IgD-negative memory B cell (primary cell): ENCODE results near the gene UBN1. TPM values are rescaled to one million over a fixed set of nuclear protein-coding genes. Genes with fewer than 3 reads are reported as not detected.

Source experiments
- H3K27ac Mint-ChIP-seq, 3 donors: one replicate each; pipeline ENCODE4 v1.8.0; 2020 to 2022; ENCODE audit warnings: mild to moderate bottlenecking in 3 of 3, mixed read lengths in 3 of 3, moderate library complexity in 1 of 3
- H3K27me3 Mint-ChIP-seq: one replicate; pipeline ENCODE4 v1.8.0; 2021; ENCODE audit warnings: mixed read lengths
- H3K36me3 Mint-ChIP-seq: one replicate; pipeline ENCODE4 v1.8.0; 2020; ENCODE audit warnings: mild to moderate bottlenecking, mixed read lengths
- H3K4me1 Mint-ChIP-seq, 3 donors: one replicate each; pipeline ENCODE4 v1.8.0; 2020 to 2022; ENCODE audit warnings: mixed read lengths in 3 of 3, mild to moderate bottlenecking in 1 of 3
- H3K4me3 Mint-ChIP-seq, 4 donors: one replicate each; pipeline ENCODE4 v1.8.0; 2020 to 2022; ENCODE audit warnings: mild to moderate bottlenecking in 4 of 4, mixed read lengths in 4 of 4, moderate library complexity in 3 of 4
- H3K9me3 Mint-ChIP-seq, 3 donors: one replicate each; pipeline ENCODE4 v1.8.0; 2020 to 2021; ENCODE audit warnings: mixed read lengths in 3 of 3, mild to moderate bottlenecking in 1 of 3
- polyA plus RNA-seq: library from polyadenylated mRNA; unstranded; fragments of 300-500 nt; fragmentation: Illumina TruSeq; gene quantifications from one replicate; pipeline ENCODE4 v1.2.3, GENCODE V29; 2021

Gene UBN1
- polyA plus RNA-seq, 1 donor from 2014 or later: 15.9 TPM

GRCh38 chr16:4913130-4913773 is 66.0 kb downstream of the UBN1 start:
- peaks cover 2% of the 10 kb centered on the region for H3K27me3 Mint-ChIP-seq
- H3K27ac Mint-ChIP-seq: peak overlapping the region in 1 of 3 donors; percentile 43
- peaks cover 0 to 2% (median 0%) of the 10 kb centered on the region in 3 donors for H3K9me3 Mint-ChIP-seq
- H3K36me3 Mint-ChIP-seq: peaks cover 2% of the 10 kb centered on the region
- H3K4me1 Mint-ChIP-seq: no peaks in the 10 kb centered on the region
- H3K4me3 Mint-ChIP-seq: no peak overlapping the region

GRCh38 chr16:4913774-4914525 is 66.7 kb downstream of the UBN1 start:
- peaks cover 0 to 2% (median 0%) of the 10 kb centered on the region in 3 donors for H3K9me3 Mint-ChIP-seq
- peaks cover 2% of the 10 kb centered on the region for H3K36me3 Mint-ChIP-seq
- no peak overlapping the region for H3K27ac Mint-ChIP-seq
- no peak overlapping the region for H3K4me3 Mint-ChIP-seq
- no peaks in the 10 kb centered on the region for H3K4me1 Mint-ChIP-seq
- peaks cover 3% of the 10 kb centered on the region for H3K27me3 Mint-ChIP-seq

DNA sequence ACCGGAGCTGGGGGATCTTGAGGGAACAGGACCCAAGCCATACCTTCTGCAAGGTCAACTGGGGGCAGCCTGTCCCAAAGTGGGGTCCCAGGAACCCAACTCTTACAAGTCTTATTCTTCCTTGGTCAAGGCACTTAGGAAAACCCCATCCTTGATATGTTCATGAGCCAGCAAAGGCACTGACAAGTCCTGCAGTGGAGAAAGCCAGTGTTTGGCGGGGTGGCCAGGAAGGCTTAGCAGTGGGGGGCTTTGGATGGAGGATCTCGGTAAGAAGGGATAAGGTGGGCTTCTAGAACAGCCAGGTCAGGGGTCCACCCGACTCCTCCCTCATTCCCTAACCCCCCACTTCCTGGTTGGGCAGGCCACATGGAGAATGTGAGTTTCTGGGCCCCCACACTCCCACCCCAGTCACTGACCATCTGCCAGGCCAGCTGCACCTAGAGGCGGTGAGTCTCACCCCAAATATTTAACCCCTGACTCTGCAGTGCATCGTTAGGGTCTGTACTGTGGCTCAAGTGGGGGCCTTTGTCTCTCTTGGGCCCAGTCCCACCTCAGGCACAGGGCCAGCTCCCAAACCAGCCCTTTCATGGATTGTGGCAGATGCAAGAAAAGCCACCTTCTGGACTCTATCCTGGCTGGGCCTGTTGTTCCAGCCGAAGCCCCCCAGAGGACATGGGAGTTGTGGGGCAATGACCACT is 67.4 kb downstream of the UBN1 start:
- no peak overlapping the region for H3K27ac Mint-ChIP-seq
- H3K9me3 Mint-ChIP-seq: peaks cover 0 to 2% (median 0%) of the 10 kb centered on the region in 3 donors
- H3K27me3 Mint-ChIP-seq: peaks cover 3% of the 10 kb centered on the region
- peaks cover 2% of the 10 kb centered on the region for H3K36me3 Mint-ChIP-seq
- no peaks in the 10 kb centered on the region for H3K4me1 Mint-ChIP-seq
- no peak overlapping the region for H3K4me3 Mint-ChIP-seq

DNA sequence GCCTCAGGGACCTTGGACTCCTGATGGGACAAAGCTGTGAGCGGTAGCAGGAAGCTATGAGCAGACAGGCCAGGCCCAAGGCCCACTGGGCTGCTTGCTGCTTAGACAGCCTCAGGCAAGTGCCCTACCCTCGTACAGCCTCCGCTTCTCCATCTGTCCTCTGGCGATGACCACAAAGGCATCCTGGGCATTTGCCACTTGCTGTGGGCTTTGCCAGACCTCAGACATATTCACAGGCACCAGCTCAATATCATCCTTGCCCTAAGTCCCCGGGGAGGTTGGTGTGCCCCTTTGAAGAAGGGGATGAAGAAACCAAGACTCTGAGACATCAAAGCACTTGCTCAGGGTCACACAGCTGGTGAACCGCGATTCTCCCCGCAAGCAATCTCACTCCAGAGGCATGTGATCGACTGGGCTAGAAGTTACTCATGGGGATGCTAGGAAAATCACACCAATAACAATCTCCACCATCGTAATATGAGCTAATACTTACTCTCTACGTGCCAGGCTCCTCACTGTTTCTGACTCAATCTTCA is 68.0 kb downstream of the UBN1 start:
- Mint-ChIP-seq H3K27ac (no peak overlapping the region), H3K9me3 (peaks cover 0 to 2% (median 0%) of the 10 kb centered on the region in 3 donors), H3K4me1 (no peaks in the 10 kb centered on the region), H3K4me3 (no peak overlapping the region), H3K27me3 (peaks cover 5% of the 10 kb centered on the region), H3K36me3 (peaks cover 2% of the 10 kb centered on the region)

DNA sequence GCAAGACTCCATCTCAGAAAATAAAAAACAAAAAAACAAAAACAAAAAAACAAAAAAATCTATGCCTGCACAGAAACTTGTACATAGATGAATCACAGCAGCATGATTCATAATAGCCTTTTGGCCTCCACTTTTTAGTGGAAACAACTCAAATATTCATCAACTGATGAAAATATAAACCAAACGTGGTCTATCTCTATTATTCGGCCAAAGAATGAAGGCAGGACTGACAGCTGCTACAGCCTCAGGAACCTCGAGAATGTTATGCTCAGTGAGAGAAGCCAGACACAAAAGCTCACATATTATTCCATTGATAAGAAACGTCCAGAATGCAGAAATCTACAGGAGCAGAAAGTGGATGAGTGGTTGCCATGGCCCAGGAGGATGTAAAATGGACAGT is 69.8 kb downstream of the UBN1 start:
- H3K4me1 Mint-ChIP-seq: no peaks in the 10 kb centered on the region
- H3K27ac Mint-ChIP-seq: no peak overlapping the region
- no peaks in the 10 kb centered on the region for H3K9me3 Mint-ChIP-seq
- H3K27me3 Mint-ChIP-seq: peaks cover 8% of the 10 kb centered on the region
- no peak overlapping the region for H3K4me3 Mint-ChIP-seq
- no peaks in the 10 kb centered on the region for H3K36me3 Mint-ChIP-seq

DNA sequence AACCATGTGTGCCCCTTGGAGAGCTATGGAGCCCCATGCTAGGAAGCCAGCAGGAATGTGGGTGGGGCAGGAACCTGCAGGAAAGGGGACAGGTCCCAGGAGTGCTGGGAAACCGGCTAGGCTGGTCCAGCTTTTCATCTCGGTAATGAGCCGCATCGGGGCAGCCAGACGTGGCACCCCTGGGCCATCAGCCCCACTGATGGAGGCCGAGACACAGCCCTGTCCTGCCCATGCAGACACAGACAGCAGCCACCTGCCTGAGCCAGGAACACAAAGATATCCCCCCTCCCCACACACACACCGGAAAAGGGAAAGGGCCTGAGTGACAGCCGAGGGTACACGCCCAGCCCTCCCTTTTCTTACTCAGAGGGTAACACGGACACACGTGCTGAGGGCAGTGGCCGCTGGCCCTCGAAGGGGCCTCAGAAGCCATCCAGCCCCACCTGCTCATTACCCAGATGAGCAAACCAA is 71.5 kb downstream of the UBN1 start:
- Mint-ChIP-seq H3K27ac (no peak overlapping the region), H3K9me3 (no peaks in the 10 kb centered on the region), H3K4me3 (no peak overlapping the region), H3K27me3 (peaks cover 8% of the 10 kb centered on the region), H3K4me1 (peaks cover 0 to 1% (median 0%) of the 10 kb centered on the region in 3 donors), H3K36me3 (no peaks in the 10 kb centered on the region)

DNA sequence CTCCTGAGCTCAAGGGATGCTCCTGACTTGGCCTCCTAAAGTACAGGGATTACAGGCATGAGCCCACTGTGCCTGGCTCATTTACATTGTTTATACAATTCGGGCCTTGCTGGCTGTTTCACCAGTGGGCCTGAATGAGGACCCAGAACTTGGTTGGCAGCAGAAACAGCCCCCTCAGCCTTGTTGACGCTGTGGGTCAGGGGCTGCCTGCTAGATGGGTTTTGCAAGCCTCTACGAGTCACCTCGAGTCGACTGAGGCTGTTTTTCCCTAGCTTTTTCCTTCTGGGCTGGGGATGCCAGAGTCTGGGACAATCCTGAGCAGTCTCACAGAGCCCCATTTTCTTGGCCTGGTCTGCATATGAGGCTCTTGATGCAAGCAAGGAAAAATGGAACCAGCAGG is 73.5 kb downstream of the UBN1 start:
- Mint-ChIP-seq H3K27ac (no peak overlapping the region), H3K9me3 (peaks cover under 1 to 5% (median 4%) of the 10 kb centered on the region in 3 donors), H3K36me3 (peaks cover 2% of the 10 kb centered on the region), H3K4me3 (no peak overlapping the region), H3K27me3 (peaks cover 8% of the 10 kb centered on the region), H3K4me1 (peaks cover 0 to 1% (median 0%) of the 10 kb centered on the region in 3 donors)

- peaks cover 2% of the 10 kb centered on the region for H3K36me3 Mint-ChIP-seq
- no peak overlapping the region for H3K4me3 Mint-ChIP-seq
- no peak overlapping the region for H3K27ac Mint-ChIP-seq
- H3K27me3 Mint-ChIP-seq: peaks cover 7% of the 10 kb centered on the region
- peaks cover 8 to 18% (median 13%) of the 10 kb centered on the region in 3 donors for H3K9me3 Mint-ChIP-seq
- H3K4me1 Mint-ChIP-seq: peaks cover 0 to 1% (median 0%) of the 10 kb centered on the region in 3 donors
Measured at GRCh38 chr16:4922721-4923342, 75.6 kb downstream of the UBN1 start.

- Mint-ChIP-seq H3K4me3 (no peak overlapping the region), H3K27ac (no peak overlapping the region), H3K27me3 (peaks cover 6% of the 10 kb centered on the region), H3K36me3 (peaks cover 2% of the 10 kb centered on the region), H3K9me3 (peaks cover 8 to 18% (median 13%) of the 10 kb centered on the region in 3 donors), H3K4me1 (peaks cover 0 to 1% (median 0%) of the 10 kb centered on the region in 3 donors)
Measured at GRCh38 chr16:4923853-4924252, 76.6 kb downstream of the UBN1 start.

GRCh38 chr16:4924593-4925292 is 77.5 kb downstream of the UBN1 start:
- peaks cover 0 to 1% (median 0%) of the 10 kb centered on the region in 3 donors for H3K4me1 Mint-ChIP-seq
- peaks cover 6% of the 10 kb centered on the region for H3K27me3 Mint-ChIP-seq
- H3K4me3 Mint-ChIP-seq: no peak overlapping the region
- H3K9me3 Mint-ChIP-seq: peaks cover 8 to 18% (median 17%) of the 10 kb centered on the region in 3 donors
- H3K36me3 Mint-ChIP-seq: peaks cover 5% of the 10 kb centered on the region
- H3K27ac Mint-ChIP-seq: no peak overlapping the region

DNA sequence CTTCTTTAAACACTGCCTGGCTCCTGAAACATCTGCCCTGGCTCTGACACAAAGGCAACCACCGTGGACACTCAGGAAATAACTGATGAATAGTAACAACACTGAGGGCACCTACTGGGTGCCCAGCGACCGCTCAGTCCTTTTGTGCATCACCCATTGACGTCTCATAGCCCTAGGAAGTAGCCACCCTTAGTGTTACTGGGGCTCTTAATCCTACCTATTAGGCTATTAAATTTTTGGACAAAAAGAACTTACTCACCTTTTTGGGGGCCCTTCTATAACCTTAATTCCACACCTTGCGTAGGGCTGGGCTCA is 78.0 kb downstream of the UBN1 start:
- no peak overlapping the region for H3K27ac Mint-ChIP-seq
- peaks cover 7% of the 10 kb centered on the region for H3K27me3 Mint-ChIP-seq
- H3K4me3 Mint-ChIP-seq: no peak overlapping the region
- H3K4me1 Mint-ChIP-seq: peaks cover 0 to 1% (median 0%) of the 10 kb centered on the region in 3 donors
- peaks cover 8 to 18% (median 17%) of the 10 kb centered on the region in 3 donors for H3K9me3 Mint-ChIP-seq
- peaks cover 5% of the 10 kb centered on the region for H3K36me3 Mint-ChIP-seq

GRCh38 chr16:4925791-4926190 is 78.5 kb downstream of the UBN1 start:
- Mint-ChIP-seq H3K9me3 (peaks cover 8 to 18% (median 17%) of the 10 kb centered on the region in 3 donors), H3K4me3 (no peak overlapping the region), H3K36me3 (peaks cover 7% of the 10 kb centered on the region), H3K27me3 (peaks cover 8% of the 10 kb centered on the region), H3K4me1 (peaks cover 0 to 1% (median 0%) of the 10 kb centered on the region in 3 donors), H3K27ac (no peak overlapping the region)

- Mint-ChIP-seq H3K4me1 (peaks cover 0 to 1% (median 0%) of the 10 kb centered on the region in 3 donors), H3K36me3 (peaks cover 7% of the 10 kb centered on the region), H3K4me3 (no peak overlapping the region), H3K27ac (no peak overlapping the region), H3K27me3 (peaks cover 10% of the 10 kb centered on the region), H3K9me3 (peaks cover 8 to 18% (median 17%) of the 10 kb centered on the region in 3 donors)
Measured at GRCh38 chr16:4926928-4927327, 79.6 kb downstream of the UBN1 start.

DNA sequence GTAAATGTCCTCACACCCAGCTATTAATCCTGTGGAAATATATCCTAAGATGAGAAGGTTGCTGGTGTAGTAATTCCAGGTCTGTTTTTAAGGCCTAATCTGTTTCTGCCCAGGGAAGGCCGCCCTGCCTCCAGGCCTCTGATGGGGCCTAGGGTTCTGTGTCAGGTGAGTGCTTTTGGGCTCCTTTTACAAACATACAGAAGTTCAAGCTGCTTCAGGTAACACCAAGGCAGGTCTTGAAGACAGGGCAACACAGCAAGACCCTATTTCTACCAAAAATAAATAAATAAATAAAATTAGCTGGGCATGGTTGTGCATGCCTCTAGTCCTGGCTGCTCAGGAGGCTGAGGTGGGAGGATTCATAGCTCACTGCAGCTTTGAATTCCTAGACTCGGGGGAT is 80.4 kb downstream of the UBN1 start:
- Mint-ChIP-seq H3K27me3 (peaks cover 8% of the 10 kb centered on the region), H3K27ac (no peak overlapping the region), H3K9me3 (peaks cover 8 to 18% (median 17%) of the 10 kb centered on the region in 3 donors), H3K4me3 (no peak overlapping the region), H3K36me3 (peaks cover 7% of the 10 kb centered on the region), H3K4me1 (peaks cover 0 to 1% (median 0%) of the 10 kb centered on the region in 3 donors)
